ENCODE measurements around the gene PROCR.
"Not testable (repeated sequence)": the region's sequence is repeated elsewhere in the genome, so short reads cannot be mapped to it uniquely, and the experiment has no call there.

DNA sequence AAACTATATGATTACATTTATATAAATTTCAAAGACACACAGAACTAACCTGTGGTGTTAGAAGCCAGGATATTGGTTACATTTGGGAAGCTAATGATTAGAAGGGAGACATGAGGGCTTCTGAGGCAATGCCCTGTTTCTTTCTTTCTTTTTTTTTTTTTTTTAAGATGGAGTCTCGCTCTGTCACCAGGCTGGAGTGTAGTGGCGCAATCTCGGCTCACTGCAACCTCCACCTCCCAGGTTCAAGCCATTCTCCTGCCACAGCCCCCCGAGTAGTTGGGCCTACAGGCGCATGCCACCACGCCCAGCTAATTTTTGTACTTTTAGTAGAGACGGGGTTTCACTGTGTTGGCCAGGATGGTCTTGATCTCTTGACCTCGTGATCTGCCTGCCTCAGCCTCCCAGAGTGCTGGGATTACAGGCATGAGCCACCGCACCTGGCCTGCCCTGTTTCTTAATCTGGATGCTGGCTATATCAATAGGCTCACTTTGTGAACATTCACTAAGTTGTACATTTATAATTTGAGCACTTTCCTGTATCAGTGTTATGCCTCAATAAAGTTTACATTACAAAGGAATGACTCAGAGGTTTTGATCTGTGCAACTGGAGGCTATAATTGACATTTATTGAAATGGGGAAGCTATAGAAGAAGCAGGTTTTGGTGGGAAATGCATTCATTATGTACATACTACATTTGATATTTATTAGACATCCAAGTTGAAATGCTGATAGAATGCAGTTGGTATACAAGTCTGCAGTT is 21.3 kb downstream of the PROCR start:
- TF ChIP-seq, protein P1, sequence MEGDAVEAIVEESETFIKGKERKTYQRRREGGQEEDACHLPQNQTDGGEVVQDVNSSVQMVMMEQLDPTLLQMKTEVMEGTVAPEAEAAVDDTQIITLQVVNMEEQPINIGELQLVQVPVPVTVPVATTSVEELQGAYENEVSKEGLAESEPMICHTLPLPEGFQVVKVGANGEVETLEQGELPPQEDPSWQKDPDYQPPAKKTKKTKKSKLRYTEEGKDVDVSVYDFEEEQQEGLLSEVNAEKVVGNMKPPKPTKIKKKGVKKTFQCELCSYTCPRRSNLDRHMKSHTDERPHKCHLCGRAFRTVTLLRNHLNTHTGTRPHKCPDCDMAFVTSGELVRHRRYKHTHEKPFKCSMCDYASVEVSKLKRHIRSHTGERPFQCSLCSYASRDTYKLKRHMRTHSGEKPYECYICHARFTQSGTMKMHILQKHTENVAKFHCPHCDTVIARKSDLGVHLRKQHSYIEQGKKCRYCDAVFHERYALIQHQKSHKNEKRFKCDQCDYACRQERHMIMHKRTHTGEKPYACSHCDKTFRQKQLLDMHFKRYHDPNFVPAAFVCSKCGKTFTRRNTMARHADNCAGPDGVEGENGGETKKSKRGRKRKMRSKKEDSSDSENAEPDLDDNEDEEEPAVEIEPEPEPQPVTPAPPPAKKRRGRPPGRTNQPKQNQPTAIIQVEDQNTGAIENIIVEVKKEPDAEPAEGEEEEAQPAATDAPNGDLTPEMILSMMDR (IDR thresholded peaks at IDR 0.05) = not testable (repeated sequence)
- TF ChIP-seq ZFX (IDR thresholded peaks at IDR 0.05; ENCODE audit: borderline replicate concordance) = not testable (repeated sequence)
